ENCODE results near the gene PCNA.

DNA sequence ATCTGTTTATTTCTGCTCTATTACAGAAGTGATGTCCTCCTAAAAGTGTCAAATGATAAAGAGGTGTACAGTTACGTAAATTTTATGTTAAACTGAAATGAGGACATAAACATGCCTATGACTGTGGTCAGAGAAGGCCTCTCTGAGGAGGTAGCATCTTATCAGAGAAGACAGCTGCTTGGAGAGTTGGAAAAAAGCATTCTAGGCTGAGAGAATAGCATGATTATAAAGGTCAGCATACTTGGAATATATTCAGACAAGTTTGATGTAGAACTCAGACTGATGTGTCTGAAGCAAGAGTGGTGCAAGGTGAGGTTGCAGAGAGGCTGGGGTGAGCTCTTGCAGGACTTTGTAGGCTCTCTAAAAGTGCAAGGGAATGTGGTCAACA lies 3.1 kb upstream of the PCNA start:
- TF ChIP-seq CEBPB (tag; IDR thresholded peaks at IDR 0.05) (peak; percentile 32; the same call in 1 of the 2 replicates), TCF7L2 (IDR thresholded peaks at IDR 0.05; ENCODE audit: low read depth, low read length) (no peak), FOXK2 (conservative IDR thresholded peaks at IDR 0.05 in 1 of 2, IDR thresholded peaks at IDR 0.05 in 1 of 2; ENCODE audit: low read depth in 2 of 2) (peak; percentile 82 to 86), NFRKB (IDR thresholded peaks at IDR 0.05; ENCODE audit: low read depth) (no peak), TOE1 (IDR thresholded peaks at IDR 0.05; ENCODE audit: borderline replicate concordance) (no peak), TOE1 (CRISPR knock-in tag; IDR thresholded peaks at IDR 0.05; ENCODE audit: borderline replicate concordance, low read depth) (no peak), POLR2A (conservative IDR thresholded peaks at IDR 0.05) (no peak), CREM (IDR thresholded peaks at IDR 0.05; ENCODE audit: low read depth) (0 out of 2 replicates have a peak, but pooled peaks have one; percentile 31), HDAC2 (IDR thresholded peaks at IDR 0.05) (no peak), ZNF324 (CRISPR knock-in tag; IDR thresholded peaks at IDR 0.05) (no peak)
- TF ChIP-seq, protein P1, sequence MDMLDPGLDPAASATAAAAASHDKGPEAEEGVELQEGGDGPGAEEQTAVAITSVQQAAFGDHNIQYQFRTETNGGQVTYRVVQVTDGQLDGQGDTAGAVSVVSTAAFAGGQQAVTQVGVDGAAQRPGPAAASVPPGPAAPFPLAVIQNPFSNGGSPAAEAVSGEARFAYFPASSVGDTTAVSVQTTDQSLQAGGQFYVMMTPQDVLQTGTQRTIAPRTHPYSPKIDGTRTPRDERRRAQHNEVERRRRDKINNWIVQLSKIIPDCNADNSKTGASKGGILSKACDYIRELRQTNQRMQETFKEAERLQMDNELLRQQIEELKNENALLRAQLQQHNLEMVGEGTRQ (CRISPR knock-in tag; IDR thresholded peaks at IDR 0.05) = no peak
- TF ChIP-seq, protein P2, sequence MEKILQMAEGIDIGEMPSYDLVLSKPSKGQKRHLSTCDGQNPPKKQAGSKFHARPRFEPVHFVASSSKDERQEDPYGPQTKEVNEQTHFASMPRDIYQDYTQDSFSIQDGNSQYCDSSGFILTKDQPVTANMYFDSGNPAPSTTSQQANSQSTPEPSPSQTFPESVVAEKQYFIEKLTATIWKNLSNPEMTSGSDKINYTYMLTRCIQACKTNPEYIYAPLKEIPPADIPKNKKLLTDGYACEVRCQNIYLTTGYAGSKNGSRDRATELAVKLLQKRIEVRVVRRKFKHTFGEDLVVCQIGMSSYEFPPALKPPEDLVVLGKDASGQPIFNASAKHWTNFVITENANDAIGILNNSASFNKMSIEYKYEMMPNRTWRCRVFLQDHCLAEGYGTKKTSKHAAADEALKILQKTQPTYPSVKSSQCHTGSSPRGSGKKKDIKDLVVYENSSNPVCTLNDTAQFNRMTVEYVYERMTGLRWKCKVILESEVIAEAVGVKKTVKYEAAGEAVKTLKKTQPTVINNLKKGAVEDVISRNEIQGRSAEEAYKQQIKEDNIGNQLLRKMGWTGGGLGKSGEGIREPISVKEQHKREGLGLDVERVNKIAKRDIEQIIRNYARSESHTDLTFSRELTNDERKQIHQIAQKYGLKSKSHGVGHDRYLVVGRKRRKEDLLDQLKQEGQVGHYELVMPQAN (IDR thresholded peaks at IDR 0.05; ENCODE audit: borderline replicate concordance) = no peak
- TF ChIP-seq, protein P3, sequence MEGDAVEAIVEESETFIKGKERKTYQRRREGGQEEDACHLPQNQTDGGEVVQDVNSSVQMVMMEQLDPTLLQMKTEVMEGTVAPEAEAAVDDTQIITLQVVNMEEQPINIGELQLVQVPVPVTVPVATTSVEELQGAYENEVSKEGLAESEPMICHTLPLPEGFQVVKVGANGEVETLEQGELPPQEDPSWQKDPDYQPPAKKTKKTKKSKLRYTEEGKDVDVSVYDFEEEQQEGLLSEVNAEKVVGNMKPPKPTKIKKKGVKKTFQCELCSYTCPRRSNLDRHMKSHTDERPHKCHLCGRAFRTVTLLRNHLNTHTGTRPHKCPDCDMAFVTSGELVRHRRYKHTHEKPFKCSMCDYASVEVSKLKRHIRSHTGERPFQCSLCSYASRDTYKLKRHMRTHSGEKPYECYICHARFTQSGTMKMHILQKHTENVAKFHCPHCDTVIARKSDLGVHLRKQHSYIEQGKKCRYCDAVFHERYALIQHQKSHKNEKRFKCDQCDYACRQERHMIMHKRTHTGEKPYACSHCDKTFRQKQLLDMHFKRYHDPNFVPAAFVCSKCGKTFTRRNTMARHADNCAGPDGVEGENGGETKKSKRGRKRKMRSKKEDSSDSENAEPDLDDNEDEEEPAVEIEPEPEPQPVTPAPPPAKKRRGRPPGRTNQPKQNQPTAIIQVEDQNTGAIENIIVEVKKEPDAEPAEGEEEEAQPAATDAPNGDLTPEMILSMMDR (IDR thresholded peaks at IDR 0.05 in 2 of 3, conservative IDR thresholded peaks at IDR 0.05 in 1 of 3; ENCODE audit: insufficient read depth in 2 of 3, low read depth in 1 of 3, low read length in 3 of 3) = no peak

Measured in K562 (cell line).